SH-SY5Y (cell line): ENCODE data around the gene INTS14.

Source experiments
- GATA2 ChIP-seq: IDR thresholded peaks from 2 replicates; pipeline ENCODE4 v1.6.1; 2011; ENCODE audit warnings: mild to moderate bottlenecking, low read depth, low read length
- GATA3 ChIP-seq: IDR thresholded peaks from 2 replicates; pipeline ENCODE4 v1.6.1; 2011; ENCODE audit warnings: low read depth, mild to moderate bottlenecking, low read length, moderate library complexity

The INTS14 gene

GRCh38 chr15:65571971-65572370, 39.0 kb downstream of the INTS14 start:
- TF ChIP-seq GATA2: no peak
- no peak for TF ChIP-seq GATA3

- TF ChIP-seq GATA3 (no peak), GATA2 (no peak)
Observed at GRCh38 chr15:65569728-65570127, 41.2 kb downstream of the INTS14 start.

GRCh38 chr15:65561934-65562333, 49.0 kb downstream of the INTS14 start:
- TF ChIP-seq GATA3 (no peak), GATA2 (no peak)

DNA sequence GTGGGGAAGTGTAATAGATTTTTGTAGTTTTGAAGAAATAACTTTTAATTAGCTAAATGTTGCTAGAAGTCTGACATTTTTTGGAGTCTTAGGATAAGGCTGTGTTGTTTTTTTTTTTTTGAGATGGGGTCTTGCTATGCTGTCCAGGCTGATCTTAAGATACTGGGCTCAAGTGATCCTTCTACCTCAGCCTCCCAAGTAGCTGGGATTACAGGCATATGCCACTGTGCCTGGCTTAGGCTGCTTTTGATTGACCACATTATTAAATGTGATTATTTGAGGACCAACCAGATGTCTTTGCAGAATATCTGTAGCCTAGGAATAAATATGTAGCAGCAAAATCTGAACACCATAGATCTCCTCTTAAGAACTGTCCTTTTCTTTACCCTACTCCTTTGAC, 51.0 kb downstream of the INTS14 start:
- no peak for TF ChIP-seq GATA3
- TF ChIP-seq GATA2: no peak

DNA sequence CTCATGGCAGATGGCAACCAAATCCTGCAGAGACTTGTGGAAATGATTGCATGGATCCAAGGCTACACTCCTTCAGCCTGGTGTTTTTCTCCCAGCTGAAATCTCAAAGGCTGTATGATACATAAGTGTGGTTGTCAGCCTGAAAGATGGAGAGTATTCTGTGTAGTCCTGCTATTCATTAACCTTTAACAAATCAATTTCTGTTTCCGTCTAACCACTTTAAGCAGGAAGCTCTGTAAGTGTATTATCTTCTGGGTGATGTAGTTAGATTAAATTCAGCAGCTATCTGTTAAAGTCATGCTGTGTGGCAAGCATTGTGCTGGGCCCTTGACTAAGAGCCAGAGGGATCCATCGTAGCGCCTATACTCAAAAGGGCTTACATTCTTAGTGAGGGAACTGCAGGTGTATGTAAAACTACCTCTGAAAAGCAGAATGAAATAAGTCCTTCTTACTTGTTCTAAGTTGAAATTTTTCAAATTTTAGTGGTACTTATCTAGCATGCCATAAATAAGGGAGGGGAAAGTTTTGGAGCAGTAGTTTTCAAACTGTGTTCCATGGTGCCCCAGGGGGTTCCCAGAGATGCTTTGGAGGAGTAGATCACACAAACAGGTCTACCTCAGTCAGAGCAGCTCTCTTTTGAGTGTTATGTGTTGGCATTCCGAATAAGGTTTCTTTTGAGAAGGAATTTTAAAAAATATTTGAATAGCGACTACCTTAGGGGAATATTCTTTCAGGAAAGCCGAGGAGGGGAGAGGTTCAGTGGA, 51.8 kb downstream of the INTS14 start:
- no peak for TF ChIP-seq GATA2
- TF ChIP-seq GATA3: no peak

- no peak for TF ChIP-seq GATA2
- TF ChIP-seq GATA3: no peak
Observed at GRCh38 chr15:65558336-65558735, 52.6 kb downstream of the INTS14 start.

DNA sequence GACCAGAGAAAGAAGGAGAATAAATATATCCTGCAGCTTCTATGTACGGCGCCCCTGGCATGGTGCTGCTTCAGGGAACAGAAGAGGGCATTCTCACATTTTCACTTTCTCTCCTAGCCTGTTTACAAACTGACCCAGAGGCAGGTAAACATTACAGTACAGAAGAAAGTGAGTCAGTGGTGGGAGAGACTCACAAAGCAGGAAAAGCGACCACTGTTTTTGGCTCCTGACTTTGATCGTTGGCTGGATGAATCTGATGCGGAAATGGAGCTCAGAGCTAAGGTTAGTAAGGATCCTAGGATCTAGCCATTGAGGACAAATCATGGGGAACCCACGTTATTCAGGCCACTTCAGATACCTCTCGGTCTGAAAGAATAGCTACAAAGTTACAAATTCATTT, 54.3 kb downstream of the INTS14 start:
- no peak for TF ChIP-seq GATA3
- no peak for TF ChIP-seq GATA2

DNA sequence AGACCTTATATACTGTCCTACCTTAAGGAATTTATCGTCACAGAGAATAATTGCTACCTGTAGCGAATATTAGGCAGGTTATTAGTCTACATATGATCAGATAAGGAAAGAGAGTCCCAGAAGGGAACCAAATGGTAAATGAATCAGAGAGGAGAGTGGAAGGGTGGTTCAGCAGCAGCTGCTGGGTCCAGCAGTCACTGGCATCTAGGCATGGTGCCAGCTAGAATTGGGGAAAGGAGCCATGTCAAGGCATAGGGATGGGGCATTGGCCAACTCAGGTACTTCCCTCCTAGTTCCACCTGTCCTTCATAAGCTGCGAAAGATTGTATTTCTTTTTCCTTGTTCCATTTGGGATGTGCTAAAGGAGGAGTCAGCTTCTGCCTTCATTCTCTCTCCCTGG, 57.2 kb downstream of the INTS14 start:
- TF ChIP-seq GATA3: no peak
- TF ChIP-seq GATA2: no peak

GRCh38 chr15:65551183-65551582, 59.7 kb downstream of the INTS14 start:
- no peak for TF ChIP-seq GATA2
- no peak for TF ChIP-seq GATA3

DNA sequence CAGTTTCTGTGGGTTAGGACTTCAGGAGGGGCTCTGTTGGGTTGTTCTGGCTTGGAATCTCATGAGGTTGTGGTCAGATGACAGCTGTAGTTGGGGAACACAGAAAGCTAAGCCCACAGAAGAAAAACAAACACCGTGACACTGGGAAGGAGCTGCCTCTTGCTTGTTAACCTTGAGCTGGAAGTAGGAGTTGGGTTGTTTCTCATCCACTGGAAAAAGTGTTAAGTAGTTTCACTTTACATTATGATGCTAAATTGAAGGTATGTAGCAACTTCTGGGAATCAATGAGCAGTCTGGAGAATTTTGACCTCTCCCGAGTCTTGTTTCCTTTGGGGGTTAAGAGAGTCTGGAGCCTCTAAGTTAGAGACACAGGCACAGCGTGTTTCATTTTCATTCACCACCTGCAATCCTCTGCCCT, 60.2 kb downstream of the INTS14 start:
- TF ChIP-seq GATA2: no peak
- TF ChIP-seq GATA3: no peak

GRCh38 chr15:65547841-65548240, 63.1 kb downstream of the INTS14 start:
- TF ChIP-seq GATA2 (no peak), GATA3 (no peak)

- no peak for TF ChIP-seq GATA3
Observed at GRCh38 chr15:65541231-65541820, 69.6 kb downstream of the INTS14 start.

DNA sequence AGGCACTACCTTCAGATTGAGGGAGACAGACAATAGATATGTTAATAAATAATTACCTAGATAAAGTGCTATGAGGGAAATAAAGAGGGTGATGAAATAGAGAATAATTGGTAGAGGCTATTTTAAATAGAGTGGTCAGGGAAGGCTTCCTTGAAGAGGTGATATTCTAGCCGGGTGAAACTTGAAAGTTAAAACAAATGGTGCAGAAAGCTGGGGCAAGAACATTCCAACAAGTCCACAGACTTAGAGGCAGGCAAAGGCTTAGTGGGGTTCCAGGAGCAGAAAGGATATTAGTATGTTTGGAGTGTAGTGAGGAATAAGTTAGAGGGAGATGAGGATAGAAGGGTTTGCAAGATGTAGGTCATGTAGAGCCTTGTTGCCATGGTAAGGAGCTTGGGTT, 70.6 kb downstream of the INTS14 start:
- TF ChIP-seq GATA2: no peak
- no peak for TF ChIP-seq GATA3

DNA sequence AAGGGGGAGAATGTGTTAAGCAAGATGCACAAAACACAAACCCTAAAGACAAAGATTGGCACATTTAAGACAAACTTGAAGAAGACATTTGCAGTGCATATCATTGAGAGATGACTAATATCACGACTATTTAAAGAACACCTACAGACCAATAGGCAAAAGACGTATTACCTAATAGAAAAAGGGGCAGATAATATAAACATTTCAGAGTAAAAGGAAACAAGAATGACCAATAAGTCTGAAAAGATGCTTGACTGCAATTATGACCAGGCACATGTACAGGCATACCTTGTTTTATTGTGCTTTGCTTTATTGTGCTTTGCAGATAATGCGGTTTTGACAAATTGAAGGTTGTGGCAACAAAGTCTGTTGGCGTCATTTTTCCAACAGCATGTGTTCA, 75.7 kb downstream of the INTS14 start:
- no peak for TF ChIP-seq GATA3

- TF ChIP-seq GATA2 (no peak), GATA3 (no peak)
Observed at GRCh38 chr15:65533057-65533756, 77.7 kb downstream of the INTS14 start.

GRCh38 chr15:65532738-65533051, 78.2 kb downstream of the INTS14 start:
- TF ChIP-seq GATA3 (no peak), GATA2 (no peak)
